Limb (tissue), 2 donors: ENCODE measurements around the gene CC2D2A.

Source experiments
- DNase-seq, 2 donors: peaks; one replicate each; pipeline ENCODE4 v3.0.0-alpha.2; 2016; ENCODE audit errors: extremely low spot score in 2 of 2

CC2D2A gene

DNA sequence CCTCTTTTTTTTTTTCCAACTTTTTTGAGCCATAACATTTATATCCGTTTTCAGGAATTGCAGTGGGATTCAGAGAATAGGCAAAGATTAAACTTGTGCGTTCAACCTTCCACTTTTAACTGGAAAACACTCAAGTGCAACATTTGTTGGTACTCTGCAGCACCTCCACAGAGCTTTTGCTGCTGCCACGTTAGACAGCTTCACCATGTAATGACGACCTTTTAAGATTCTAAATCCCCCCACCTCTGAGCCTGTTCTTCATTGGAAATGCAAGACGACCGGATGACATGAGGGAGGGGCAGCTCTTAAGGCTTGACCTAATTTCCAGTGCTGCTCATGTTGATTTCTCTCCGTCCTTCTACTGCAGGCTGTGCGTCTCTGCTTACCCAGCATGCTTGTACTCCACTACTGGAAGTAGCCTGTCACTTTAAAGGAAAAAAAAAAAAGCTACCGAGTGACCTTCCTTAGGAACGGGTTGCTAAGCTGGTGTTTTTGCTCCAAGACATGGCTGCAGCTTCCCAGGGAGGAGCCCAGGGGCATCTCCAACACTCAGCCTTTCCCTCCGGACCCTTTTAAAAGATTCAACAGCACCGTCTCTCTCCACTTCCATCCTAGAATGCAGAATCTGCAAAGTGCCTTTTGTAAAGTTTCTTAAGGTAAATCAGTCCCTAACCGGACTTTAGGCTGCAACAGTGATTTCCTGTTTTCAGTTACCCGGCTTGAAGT is at the start of gene CC2D2A:
Gene CC2D2A (plus strand): TSS at position 481 of the 726 bp plus-strand sequence. CDS start 6,051 bp downstream, outside the sequence.
- peak; percentile 47 to 63 for DNase-seq

DNA sequence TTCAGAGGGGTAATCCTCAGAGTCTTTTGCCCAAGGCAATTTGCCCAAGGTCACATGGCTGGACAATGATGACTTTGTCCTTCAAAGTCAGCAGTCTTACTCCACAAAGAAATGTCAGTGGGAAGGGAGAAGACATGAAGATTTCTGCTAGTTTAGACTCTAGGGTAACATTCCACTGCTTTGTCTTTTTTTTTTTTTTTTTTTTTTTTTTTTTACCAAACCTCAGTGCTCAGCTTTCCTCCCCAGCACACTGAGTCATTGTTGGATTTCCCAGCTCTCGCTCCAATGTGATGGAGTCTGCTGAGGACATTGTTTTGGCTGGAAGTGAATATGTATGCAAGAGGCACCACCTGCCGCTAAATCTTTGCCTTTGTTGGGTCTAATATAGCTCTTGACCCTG is 49.0 kb upstream of the CC2D2A start:
- DNase-seq = no peak

DNA sequence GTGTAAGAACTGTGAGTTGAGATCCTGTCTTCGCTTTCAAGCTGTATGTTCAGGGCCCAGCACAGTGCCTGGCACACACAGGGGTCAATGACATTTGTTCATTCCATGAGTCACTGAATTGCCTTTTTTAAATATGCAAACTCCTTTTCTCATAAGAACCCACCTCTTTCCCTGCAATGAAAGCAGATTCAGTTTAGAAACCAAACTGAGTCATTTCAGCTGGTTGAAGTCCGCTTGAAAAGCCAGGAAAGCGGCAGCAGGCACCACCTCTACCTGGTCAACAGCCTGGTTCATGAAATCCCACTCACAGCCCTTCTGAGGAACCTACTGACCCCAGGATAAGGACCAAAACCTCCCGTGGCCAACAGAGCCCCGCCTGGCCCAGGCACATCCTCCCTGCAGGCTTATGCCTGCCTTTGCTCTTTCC is 46.4 kb upstream of the CC2D2A start:
- no peak for DNase-seq

DNA sequence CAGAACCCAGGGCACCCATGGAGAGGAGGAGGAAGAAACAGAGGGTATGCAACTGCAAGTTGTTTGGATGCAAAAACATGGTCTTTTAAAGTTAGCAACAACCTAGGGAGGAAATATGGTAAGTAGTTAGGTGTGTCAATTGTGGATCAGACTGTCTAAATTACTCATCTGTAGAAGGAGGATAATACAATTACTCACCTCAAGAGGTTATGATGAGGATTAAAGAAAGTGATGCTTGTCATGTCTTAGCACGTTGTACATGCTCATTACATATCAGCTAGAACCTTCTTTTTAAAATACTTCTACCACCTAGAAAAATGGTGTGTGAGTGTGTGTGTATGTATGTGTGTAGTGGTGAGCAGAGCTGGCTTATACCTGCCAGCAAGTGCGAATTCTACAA is 44.2 kb upstream of the CC2D2A start:
- no peak for DNase-seq

DNA sequence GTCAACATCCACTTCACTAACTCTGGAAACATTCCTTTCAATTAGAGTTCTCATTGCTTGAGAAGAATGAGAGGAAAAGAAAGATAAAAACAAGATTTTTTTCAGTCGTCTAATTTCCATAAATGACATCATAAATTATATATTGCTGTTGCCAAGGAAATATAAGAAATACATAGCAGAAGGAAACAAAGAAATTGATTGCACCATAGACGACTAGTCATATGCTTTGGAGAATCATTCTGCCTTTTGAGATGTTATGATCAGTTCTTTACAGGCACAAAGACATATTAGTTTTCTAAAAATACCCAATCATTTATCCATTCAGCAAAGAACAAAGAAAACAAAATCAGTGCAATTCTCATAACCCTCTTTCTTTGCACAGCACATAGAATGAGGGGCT is 42.5 kb upstream of the CC2D2A start:
- DNase-seq = no peak

DNA sequence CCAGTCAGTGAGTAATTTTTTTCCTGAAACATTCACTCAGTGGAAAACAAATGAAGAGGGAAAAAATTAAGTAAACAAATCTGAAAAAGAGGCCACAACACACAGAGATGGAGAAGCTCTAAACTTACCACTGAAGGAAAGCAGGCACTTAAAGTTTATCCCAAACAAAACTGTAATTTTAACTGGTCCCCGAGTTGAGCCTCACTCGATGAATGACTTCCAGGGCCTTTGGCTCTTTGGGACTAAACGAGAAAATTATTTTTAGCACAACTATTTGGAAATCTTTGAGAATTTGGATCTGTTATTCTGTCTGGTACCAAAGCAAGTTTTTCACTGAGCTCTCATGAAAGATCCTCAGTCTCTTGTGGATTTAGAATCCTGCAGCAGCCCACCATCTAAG is 42.0 kb upstream of the CC2D2A start, which contains the start of gene C1QTNF7:
Gene C1QTNF7 (plus strand): TSS at position 333 of the 400 bp plus-strand sequence. CDS start 7,711 bp downstream, outside the sequence.
- no peak for DNase-seq

DNA sequence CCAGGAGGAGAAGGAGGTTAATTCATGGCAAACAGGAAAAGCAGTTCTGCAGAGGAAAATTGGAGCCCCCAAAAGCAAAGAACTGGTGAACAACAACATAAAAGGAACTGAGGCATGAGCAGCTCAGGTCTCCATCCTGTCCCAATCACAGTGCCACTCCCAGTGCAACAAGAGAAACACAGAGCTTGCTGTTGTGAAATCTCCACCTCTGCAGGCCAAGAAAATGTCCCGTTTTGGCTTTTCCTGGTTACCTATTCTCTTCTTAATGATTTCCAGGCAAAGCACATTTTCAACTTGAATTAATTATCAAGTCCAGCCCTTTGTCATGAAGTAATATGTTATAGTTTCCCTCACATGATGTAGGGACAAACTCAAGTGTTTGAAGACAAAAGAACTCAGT is 41.1 kb upstream of the CC2D2A start:
- DNase-seq = no peak

DNA sequence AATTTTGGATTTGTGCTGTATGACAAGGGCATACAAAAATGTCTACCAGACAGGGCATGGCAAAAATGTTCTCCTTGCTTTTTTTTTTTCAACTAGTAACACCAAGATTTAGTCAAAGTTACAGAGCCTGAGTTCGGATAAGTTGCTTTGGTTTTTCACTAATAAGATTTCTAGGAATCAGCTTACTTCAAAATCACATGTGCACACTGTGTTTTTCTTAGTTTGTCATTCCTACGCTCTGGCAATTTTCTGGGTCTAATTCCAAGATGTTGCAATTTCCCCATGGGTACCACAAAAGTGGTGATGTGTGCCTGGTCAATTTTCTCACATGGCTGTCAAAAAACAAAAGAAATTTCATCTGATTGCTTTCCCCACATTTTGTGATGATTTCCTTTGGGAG is 35.6 kb upstream of the CC2D2A start:
- no peak for DNase-seq

DNA sequence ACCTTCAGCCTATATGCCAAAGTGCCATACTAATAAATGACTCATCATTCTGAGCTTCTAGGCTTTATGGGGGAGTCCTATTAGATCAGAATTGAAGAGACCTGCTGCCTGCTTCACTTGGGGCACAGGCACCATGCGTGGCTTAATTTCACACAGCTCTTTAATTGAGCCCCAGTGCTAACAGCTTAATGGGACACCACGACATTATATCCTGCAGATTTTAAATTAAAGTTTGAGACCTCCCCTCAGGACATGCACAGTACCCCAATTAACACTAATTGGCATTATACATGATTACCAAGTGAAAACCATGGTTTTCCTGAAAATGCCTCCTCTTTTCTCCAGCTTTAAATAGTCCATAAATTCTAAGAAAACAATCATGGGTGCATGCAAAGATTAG is 35.0 kb upstream of the CC2D2A start:
- no peak for DNase-seq

DNA sequence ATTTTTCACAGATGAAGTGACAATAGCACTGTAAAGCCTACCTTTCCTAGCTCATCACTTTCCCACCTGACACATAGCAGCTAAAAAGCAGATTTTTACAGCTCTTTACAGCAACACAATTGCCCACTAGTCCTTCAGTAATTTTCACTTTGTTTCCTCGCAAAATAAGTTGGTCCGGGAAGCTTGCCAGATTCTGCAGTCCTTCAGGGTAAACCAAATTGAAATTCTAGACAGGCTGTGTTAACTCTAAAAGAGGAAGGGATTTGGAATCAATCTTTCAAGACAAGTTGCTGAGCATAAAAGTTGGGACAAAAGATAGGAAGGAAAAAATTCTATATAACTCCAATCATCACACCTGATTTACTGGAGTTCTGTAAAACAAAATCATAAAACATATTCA is 33.2 kb upstream of the CC2D2A start:
- DNase-seq = peak; percentile 54 to 60

DNA sequence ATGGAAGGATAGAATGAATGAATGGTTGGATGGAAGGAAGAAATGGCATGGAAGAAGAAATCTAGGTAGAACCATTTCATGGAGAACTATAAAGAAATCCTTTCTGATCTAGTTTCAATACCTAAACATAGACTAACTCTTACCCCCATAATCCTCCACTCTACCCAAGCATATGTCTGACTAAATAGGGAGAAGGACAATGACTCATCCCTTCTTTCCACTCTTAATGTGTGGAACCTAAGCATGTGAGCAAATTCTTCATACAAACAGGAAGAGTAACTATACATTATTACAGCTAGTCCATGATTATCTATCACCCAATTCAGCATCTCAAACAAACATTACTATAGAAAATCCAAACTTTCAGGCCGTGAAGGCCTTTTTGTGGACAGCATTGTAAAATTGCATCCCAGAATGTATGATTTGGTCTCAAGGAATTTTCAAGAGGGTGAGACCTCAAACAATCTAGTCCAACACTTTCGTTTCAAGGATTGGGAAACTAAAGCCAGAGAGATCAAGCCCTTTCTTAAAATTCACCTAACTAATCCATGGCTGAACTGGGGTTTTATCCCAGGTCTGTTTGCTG is 30.6 kb upstream of the CC2D2A start:
- DNase-seq = no peak

DNA sequence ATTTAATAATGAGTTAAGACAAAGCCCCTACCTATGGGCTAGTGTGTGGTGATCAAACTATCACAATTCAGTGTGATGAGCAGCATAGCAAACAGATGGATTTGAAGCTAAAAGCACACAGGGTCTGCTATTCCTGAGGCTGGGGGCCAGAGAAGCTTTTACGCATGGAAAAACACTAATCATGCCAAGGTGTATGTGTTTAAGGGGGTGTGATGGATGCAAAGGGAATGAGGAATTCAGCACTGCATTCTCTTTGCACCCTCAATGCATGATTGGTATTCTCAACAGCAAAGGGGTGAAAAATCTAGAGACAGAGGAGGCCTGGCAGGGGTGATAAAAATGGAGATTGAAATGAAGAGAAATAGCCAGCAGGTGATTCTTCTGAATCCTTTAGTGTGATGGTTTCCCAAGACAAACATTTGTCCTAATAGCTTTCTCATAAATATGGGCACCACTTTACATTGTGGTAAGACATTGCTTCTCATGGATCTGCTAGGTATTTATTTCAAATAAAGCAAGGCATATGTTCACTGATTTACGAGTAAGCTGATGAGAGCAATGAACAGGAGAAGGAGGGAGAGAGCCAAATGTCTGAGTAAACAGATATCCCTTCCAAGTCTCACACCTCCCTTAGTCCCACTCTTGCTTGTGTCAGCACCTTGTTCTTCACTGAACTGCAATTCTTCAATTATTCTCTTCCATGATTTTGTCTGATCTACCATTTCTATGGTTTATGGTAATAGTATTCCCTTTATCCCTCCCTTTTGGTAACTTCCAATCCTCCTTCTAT is 26.1 kb upstream of the CC2D2A start:
- no peak for DNase-seq

DNA sequence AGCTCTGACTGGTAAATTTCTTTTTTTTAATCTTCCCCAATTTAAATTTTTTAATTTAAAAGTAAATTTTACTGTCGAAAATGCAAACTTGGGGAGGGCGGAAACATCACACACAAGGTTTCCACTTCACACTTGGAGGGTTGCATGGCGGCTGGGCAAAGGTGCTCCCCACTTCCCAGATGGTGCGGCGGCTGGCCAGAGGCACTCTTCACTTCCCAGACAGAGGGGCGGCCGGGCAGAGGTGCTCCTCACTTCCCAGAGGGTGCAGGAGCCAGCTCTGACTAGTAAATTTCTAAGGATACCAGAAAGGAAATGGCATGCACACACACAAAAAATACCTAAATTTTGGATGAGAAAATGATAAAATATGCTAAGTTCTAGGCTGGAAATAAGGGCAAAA is 25.4 kb upstream of the CC2D2A start:
- DNase-seq = no peak

DNA sequence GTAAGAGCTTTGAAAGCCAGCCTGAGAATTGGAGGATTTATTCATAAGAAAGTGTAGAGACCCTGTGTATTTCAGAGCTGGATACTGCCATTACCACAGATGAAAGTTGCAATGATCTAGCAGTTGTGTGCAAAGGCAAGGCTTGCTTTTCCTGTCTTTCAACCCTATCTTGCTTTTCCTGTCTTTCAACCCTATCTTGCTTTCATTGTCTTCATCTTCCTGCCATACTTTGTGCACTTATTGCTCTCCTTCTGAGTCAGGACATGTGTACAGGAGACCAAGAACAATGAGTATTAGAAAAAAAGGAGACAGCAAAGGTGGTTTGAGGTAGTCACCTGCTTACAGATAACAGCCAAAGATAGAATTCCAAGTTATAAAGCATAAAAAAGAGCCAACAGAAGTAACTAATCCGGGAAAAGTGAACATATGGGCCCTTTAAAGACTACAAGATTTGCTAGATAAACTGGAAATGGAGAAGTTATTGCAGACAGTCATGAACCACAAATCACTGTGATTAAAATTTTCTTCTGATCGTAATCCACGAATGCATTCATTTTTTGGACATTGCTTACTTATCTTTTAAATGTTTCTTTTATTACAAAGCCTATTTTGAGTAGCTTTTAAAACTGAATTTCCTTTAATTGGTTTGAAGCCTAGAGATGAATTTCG is 24.7 kb upstream of the CC2D2A start:
- DNase-seq = no peak

DNA sequence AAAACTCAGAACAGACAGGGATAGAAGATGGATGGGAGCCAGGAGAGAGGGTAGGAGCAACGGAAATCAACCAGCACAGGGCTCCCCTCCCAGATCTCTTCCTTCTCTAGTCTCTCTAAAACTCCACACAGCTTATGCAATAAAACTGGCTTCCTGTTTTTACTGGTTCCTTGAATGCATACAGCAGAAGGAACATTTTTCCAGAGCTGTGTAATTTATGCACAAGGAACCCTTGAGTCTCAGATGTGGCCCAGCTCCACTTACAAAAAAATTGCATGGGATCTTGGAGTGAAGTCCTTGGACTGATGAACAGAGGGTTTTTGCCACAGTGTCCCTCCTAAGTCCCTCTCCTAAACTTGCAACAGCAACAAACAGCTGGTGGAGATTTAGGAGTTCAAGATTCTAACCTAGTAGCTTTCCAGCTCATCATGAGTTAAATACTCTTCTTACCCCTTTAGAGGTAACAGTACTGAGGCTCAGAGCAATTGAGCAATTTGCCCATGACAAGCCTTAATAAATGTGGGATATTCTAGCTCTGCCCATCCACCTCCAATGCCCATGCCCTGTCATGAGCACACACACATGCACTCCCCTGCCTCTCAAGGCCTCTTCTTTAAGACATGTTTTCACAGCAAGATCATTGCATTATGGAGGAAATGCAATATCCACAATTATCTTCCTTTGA is 18.4 kb upstream of the CC2D2A start:
- DNase-seq = peak in 1 of 2 donors; percentile 41

DNA sequence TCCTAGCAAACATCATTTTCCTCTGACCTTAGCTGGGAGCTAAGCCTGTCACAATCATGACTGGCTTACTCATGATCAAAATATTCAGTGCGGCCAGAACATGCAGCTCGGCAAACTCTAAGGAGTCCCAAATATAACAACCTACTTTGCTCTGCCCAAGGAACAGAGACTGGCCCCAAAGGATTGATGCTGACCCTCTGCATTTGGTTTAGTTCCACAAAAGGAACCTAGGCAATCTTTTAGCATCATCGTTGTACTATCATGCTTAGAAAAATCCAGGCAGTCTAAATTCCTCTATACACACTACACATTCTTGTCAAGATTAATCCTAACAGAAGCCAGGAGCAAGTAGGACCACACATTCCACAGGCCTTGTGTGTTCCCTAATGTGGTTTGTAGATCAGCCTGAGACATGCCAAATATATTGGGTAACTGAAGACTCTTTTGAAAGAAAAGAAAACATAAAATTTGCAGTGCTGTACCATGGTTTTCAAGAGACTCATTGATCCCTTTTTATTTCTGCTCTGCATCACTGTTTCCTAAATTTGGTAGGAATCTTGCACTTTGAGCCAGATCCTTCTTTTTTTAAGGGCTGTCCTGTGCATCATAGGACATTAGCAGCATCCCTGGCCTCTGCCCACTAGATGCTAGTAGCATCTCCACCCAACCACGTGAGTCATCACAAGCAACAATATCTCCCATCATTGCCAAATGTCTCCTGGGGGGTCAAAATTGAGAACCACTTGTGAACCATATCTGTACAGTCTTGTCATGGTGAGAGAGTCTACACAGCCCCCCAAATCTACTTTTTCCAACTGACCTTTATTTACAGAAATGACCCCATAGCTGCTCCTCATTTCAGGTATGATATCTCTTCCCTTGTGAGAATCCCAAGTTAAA is 17.6 kb upstream of the CC2D2A start:
- no peak for DNase-seq

DNA sequence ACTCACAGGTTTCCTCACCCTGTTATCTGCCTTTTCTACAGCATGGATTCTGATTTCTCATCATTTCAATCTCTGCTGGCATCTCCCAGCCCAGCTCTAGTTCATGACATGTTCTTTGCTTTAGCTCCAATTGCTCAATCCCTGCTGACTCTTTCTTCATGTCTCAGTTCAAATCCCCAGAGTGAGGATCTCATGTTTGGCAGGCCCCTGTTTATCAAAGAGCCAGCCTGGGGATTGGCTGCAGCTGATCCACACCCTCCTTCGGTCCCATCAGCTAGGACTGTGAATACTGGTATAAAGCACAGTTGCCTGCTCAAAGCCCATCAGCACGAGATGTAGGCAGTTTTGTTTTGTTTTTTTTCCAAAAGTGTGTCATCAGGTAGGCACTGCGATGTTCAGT is 14.4 kb upstream of the CC2D2A start:
- DNase-seq = no peak

DNA sequence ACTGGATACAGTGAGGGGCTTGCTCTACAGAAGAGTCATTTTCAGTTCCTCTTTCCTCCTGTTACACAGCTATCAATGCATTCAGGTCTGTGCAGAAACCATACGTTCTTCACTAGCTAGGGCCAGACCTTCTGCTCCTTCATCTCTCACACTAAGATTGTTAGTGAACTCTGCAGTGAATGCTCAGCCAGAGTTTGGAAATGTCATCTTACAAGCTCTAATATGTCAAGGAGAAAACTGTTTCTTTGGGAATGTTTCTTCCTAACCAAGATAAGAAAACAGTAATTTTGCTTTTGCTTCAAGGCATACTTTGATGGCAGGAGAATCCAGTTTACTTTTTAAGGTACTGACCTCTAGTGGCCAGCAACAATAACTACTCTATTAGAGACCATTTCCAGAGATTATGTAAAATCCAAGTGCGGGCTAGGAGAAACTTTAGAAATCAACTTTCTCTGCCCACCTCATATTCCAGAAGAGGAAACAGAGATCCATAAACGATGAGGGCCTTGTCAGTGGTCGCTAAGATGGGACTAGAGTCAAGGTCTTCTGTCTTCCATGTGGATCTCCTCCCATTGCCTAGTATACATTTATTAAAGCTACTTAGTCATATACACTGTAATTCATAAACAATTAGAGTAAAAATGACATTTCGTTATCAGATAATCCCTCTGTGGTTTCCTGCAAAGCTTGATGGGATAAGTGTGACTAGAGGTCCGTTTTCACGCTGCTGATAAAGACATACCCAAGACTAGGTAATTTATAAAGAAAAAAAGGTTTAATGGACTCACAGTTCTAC is 12.1 kb upstream of the CC2D2A start:
- DNase-seq = peak in 1 of 2 donors; percentile 77

DNA sequence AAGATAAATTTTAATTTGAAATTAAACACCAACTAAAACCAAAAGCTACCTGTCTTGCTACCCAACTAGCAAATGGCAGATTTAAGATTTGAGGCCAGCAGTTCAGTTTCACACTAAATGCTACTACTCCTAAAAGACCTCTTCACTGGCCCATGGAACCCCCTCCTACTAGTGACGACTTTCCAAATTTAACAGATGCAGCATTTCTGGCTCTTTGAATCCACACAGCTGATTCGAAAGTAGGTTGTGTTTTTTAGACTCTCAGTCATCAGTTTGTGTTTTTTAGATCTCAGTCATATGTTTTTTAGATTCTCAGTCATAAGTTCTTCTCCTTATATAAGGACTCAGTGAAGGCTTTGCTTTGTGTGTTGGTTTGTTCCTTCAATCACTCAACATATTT is 11.1 kb upstream of the CC2D2A start:
- DNase-seq = peak in 1 of 2 donors; percentile 12
